H9 (cell line): ENCODE measurements around the gene TRAK1. TPM values are rescaled to one million over a fixed set of nuclear protein-coding genes. Genes with fewer than 3 reads are reported as not detected.

Source experiments
- DNase-seq: peaks from one replicate; pipeline ENCODE4 v3.0.0-alpha.2; 2017
- H2AFZ ChIP-seq: one replicate; pipeline ENCODE4 v1.6.1; 2013; ENCODE audit warnings: mild to moderate bottlenecking, low read length, control low read depth, moderate library complexity
- H2AK5ac ChIP-seq: 2 replicates; pipeline ENCODE4 v1.6.1; 2013; ENCODE audit warnings: low read length, control low read depth, mixed read lengths; ENCODE audit not compliant: insufficient read length
- H2BK120ac ChIP-seq: one replicate; pipeline ENCODE4 v1.6.1; 2013; ENCODE audit warnings: low read depth, mild to moderate bottlenecking, low read length, control low read depth, inconsistent platforms; ENCODE audit not compliant: poor library complexity, severe bottlenecking
- H2BK12ac ChIP-seq: 2 replicates; pipeline ENCODE4 v1.6.1; 2013; ENCODE audit warnings: low read length, control low read depth, mixed read lengths, low read depth; ENCODE audit not compliant: insufficient read length
- H2BK15ac ChIP-seq: 2 replicates; pipeline ENCODE4 v1.6.1; 2013; ENCODE audit warnings: low read depth, low read length, control low read depth
- H2BK20ac ChIP-seq: one replicate; pipeline ENCODE4 v1.6.1; 2013; ENCODE audit warnings: low read depth, mild to moderate bottlenecking, low read length, control low read depth, inconsistent platforms; ENCODE audit not compliant: poor library complexity, severe bottlenecking
- H2BK5ac ChIP-seq: 2 replicates; pipeline ENCODE4 v1.6.1; 2013; ENCODE audit warnings: low read length, control low read depth, mixed read lengths; ENCODE audit not compliant: insufficient read length
- H3K14ac ChIP-seq: 2 replicates; pipeline ENCODE4 v1.6.1; 2013; ENCODE audit warnings: low read length, control low read depth; ENCODE audit not compliant: insufficient read depth
- H3K18ac ChIP-seq: 2 replicates; pipeline ENCODE4 v1.6.1; 2013; ENCODE audit warnings: low read depth, mild to moderate bottlenecking, mixed read lengths, low read length, control low read depth; ENCODE audit not compliant: insufficient read length
- H3K23ac ChIP-seq: 2 replicates; pipeline ENCODE4 v1.6.1; 2013; ENCODE audit warnings: low read length, control low read depth, mixed read lengths, low read depth; ENCODE audit not compliant: insufficient read length
- H3K23me2 ChIP-seq: 2 replicates; pipeline ENCODE4 v1.6.1; 2013; ENCODE audit warnings: low read depth, mild to moderate bottlenecking, mixed read lengths, low read length, control low read depth; ENCODE audit not compliant: insufficient read length, poor library complexity, severe bottlenecking
- H3K27ac ChIP-seq: 2 replicates; pipeline ENCODE4 v1.5.1; 2013; ENCODE audit warnings: low read length, control low read depth, mixed read lengths, low read depth; ENCODE audit not compliant: insufficient read length
- H3K27me3 ChIP-seq: 2 replicates; pipeline ENCODE4 v1.6.1; 2013; ENCODE audit warnings: low read length, control low read depth, inconsistent platforms; ENCODE audit not compliant: insufficient read depth
- H3K4ac ChIP-seq: 2 replicates; pipeline ENCODE4 v1.6.1; 2013; ENCODE audit warnings: low read depth, mild to moderate bottlenecking, control low read depth, inconsistent platforms, low read length, moderate library complexity
- H3K4me1 ChIP-seq: 2 replicates; pipeline ENCODE4 v1.6.1; 2013; ENCODE audit warnings: low read length, control low read depth, inconsistent platforms; ENCODE audit not compliant: insufficient read depth
- H3K4me2 ChIP-seq: 2 replicates; pipeline ENCODE4 v1.6.1; 2013; ENCODE audit warnings: low read length, control low read depth, mixed read lengths; ENCODE audit not compliant: insufficient read length, insufficient read depth
- H3K56ac ChIP-seq: 2 replicates; pipeline ENCODE4 v1.6.1; 2013; ENCODE audit warnings: low read depth, mild to moderate bottlenecking, mixed read lengths, low read length, control low read depth; ENCODE audit not compliant: insufficient read length
- H3K79me1 ChIP-seq: 2 replicates; pipeline ENCODE4 v1.6.1; 2013; ENCODE audit warnings: low read depth, mild to moderate bottlenecking, moderate library complexity, low read length, control low read depth, inconsistent platforms; ENCODE audit not compliant: insufficient read depth, poor library complexity, severe bottlenecking
- H3K79me2 ChIP-seq: 2 replicates; pipeline ENCODE4 v1.6.1; 2013; ENCODE audit warnings: low read length, control low read depth, inconsistent platforms; ENCODE audit not compliant: insufficient read depth
- H3K9ac ChIP-seq: 2 replicates; pipeline ENCODE4 v1.6.1; 2013; ENCODE audit warnings: low read length, control low read depth, mixed read lengths; ENCODE audit not compliant: insufficient read length; ENCODE audit errors: extremely low read depth
- H3K9me3 ChIP-seq: one replicate; pipeline ENCODE4 v1.6.1; 2013; ENCODE audit warnings: low read depth, low read length, inconsistent platforms; ENCODE audit not compliant: control insufficient read depth
- H3T11ph ChIP-seq: one replicate; pipeline ENCODE4 v1.6.1; 2013; ENCODE audit warnings: mild to moderate bottlenecking, low read length, control low read depth, inconsistent platforms
- H4K20me1 ChIP-seq: one replicate; pipeline ENCODE4 v1.6.1; 2013; ENCODE audit not compliant: control insufficient read depth, insufficient read length, insufficient read depth
- H4K5ac ChIP-seq: 2 replicates; pipeline ENCODE4 v1.6.1; 2013; ENCODE audit warnings: low read depth, mild to moderate bottlenecking, mixed read lengths, low read length, control low read depth; ENCODE audit not compliant: insufficient read length
- H4K8ac ChIP-seq: replicated peaks from 2 replicates; pipeline ENCODE4 v1.6.1; 2013; ENCODE audit warnings: low read length, control low read depth, mixed read lengths, low read depth; ENCODE audit not compliant: insufficient read length
- H4K91ac ChIP-seq: 2 replicates; pipeline ENCODE4 v1.6.1; 2013; ENCODE audit warnings: low read depth, mild to moderate bottlenecking, moderate library complexity, mixed read lengths, low read length, control low read depth; ENCODE audit not compliant: insufficient read length
- H3K27ac Mint-ChIP-seq, 3 experiments: 2 replicates in 2 of 3; 3 replicates in 1 of 3; pipeline ENCODE4 v1.8.0; 2020 to 2021; ENCODE audit warnings: mixed read lengths in 3 of 3, mild to moderate bottlenecking in 1 of 3, moderate library complexity in 1 of 3
- H3K27me3 Mint-ChIP-seq: 2 replicates; pipeline ENCODE4 v1.8.0; 2021; ENCODE audit warnings: low read depth, mild to moderate bottlenecking, moderate library complexity, mixed read lengths
- H3K36me3 Mint-ChIP-seq, 3 experiments: 2 replicates in 2 of 3; 3 replicates in 1 of 3; pipeline ENCODE4 v1.8.0; 2020 to 2021; ENCODE audit warnings: low read depth in 3 of 3, mixed read lengths in 3 of 3; ENCODE audit not compliant: insufficient read depth in 1 of 3
- H3K4me1 Mint-ChIP-seq, 2 experiments: 2 replicates each; pipeline ENCODE4 v1.8.0; 2020; ENCODE audit warnings: mixed read lengths in 2 of 2
- H3K4me3 Mint-ChIP-seq, 2 experiments: 2 replicates in 1 of 2; 3 replicates in 1 of 2; pipeline ENCODE4 v1.8.0; 2020 to 2021; ENCODE audit warnings: mild to moderate bottlenecking in 2 of 2, mixed read lengths in 2 of 2, moderate library complexity in 1 of 2
- H3K9me3 Mint-ChIP-seq, 2 experiments: 2 replicates in 1 of 2; 3 replicates in 1 of 2; pipeline ENCODE4 v1.8.0; 2020; ENCODE audit warnings: mild to moderate bottlenecking in 2 of 2, mixed read lengths in 2 of 2, moderate library complexity in 1 of 2
- CTCF ChIP-seq: fragments of 200-600 bp; sonication (generic); conservative IDR thresholded peaks from 3 replicates; pipeline ENCODE4 v1.8.0; 2021; ENCODE audit warnings: antibody characterized with exemption, mild to moderate bottlenecking
- WGBS: extraction: QIAGEN DNeasy Blood & Tissue Kit; methylation state at CpG from one replicate; pipeline ENCODE4 v1.1.7; 2013; ENCODE audit warnings: missing lambda C conversion rate, low lambda C conversion rate, mixed read lengths; ENCODE audit not compliant: insufficient read length; ENCODE audit errors: extremely low coverage; 5-methylcytosine and 5-hydroxymethylcytosine counted together
- total RNA-seq: library from RNA; stranded (reverse); gene quantifications from 2 replicates; pipeline ENCODE4 v1.2.1, GENCODE V29; 2021

The TRAK1 gene
- total RNA-seq, 1 experiment from 2014 or later, result 34.2 TPM

GRCh38 chr3:42250761-42251160 is 159.6 kb downstream of the TRAK1 start:
- H3K27me3 Mint-ChIP-seq, result peaks cover 30% of the 10 kb centered on the region
- Histone ChIP-seq H3K27me3 (no peaks in the 10 kb centered on the region), H3K4me1 (no peaks in the 10 kb centered on the region), H4K91ac (no peak overlapping the region), H3K79me2 (no peaks in the 10 kb centered on the region), H3K4me2 (no peak overlapping the region), H2BK15ac (no peak overlapping the region), H3K23me2 (no peaks in the 10 kb centered on the region), H2BK20ac (no peak overlapping the region), H2BK120ac (no peak overlapping the region), H2AFZ (no peak overlapping the region), H3K14ac (no peak overlapping the region), H3K56ac (no peak overlapping the region), H3K23ac (no peak overlapping the region), H3K18ac (no peak overlapping the region), H3K9me3 (no peaks in the 10 kb centered on the region), H3K79me1 (no peaks in the 10 kb centered on the region), H2AK5ac (no peak overlapping the region), H3T11ph (no peak overlapping the region), H4K8ac (no peak overlapping the region), H2BK5ac (no peak overlapping the region), H4K5ac (no peak overlapping the region), H3K9ac (no peak overlapping the region), H2BK12ac (no peak overlapping the region), H4K20me1 (no peaks in the 10 kb centered on the region), H3K4ac (no peak overlapping the region), H3K27ac (no peak overlapping the region)
- peaks cover 6 to 9% of the 10 kb centered on the region in 2 experiments; a peak in 3 of 4 replicates for H3K4me1 Mint-ChIP-seq
- no CpG with 5 or more reads among the region's 1 CpG for WGBS
- TF ChIP-seq CTCF, result no peak
- H3K27ac Mint-ChIP-seq, result no peak overlapping the region
- no peak for DNase-seq
- no peak overlapping the region for H3K4me3 Mint-ChIP-seq
- H3K36me3 Mint-ChIP-seq, result no peaks in the 10 kb centered on the region
- H3K9me3 Mint-ChIP-seq, result no peaks in the 10 kb centered on the region
